ENCODE data around the gene TYMS. TPM values are rescaled to one million over a fixed set of nuclear protein-coding genes. Genes with fewer than 3 reads are reported as not detected.

TYMS gene
- polyA plus RNA-seq, 3 donors, result not detected

DNA sequence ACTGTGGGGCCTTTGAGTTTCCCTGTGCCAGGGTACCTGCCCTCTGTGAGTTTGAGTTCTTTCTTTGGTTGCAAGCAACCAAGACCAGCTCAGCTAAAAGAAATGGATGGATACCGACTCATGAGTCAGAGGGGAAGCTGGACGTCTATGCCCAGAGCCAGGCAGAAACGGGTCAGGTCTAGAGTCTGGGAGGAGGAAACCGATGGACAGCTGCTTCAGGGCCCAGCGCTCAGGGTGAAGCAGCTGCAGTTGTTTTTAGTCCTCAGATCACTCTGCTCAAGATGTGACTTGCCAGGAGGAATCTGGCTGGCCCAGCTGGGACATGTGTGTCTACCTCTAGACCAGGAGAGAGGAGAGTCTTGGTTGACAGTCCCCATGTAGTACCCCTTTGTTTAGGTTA lies 10.1 kb upstream of the TYMS start:
- no peak overlapping the region for H3K4me3 ChIP-seq (replicated peaks in 1 of 3; ENCODE audit: low read depth in 2 of 3, low read length in 3 of 3)
- H3K27me3 ChIP-seq (ENCODE audit: control insufficient read depth in 2 of 2, insufficient read depth in 2 of 2, low read length in 2 of 2), result no peaks in the 10 kb centered on the region
- H2AFZ ChIP-seq (ENCODE audit: insufficient read depth, low read depth, low read length, poor library complexity, severe bottlenecking), result no peak overlapping the region
- H3K9me3 Mint-ChIP-seq, result peaks cover 0 to 2% (median 0%) of the 10 kb centered on the region in 7 donors
- H3K27ac Mint-ChIP-seq, result no peak overlapping the region
- TF ChIP-seq CTCF (IDR thresholded peaks at IDR 0.05), result no peak
- H3K27me3 Mint-ChIP-seq (ENCODE audit: low read depth in 3 of 3), result peaks cover 2 to 7% (median 2%) of the 10 kb centered on the region in 3 donors
- no peak overlapping the region for H3K27ac ChIP-seq (ENCODE audit: low read depth in 1 of 2, low read length in 2 of 2)
- H3K4me1 Mint-ChIP-seq, result peaks cover 11% of the 10 kb centered on the region
- no peaks in the 10 kb centered on the region for H3K9me3 ChIP-seq (replicated peaks in 1 of 2; ENCODE audit: control insufficient read depth in 1 of 2, insufficient read depth in 1 of 2, low read length in 2 of 2)
- DNase-seq, result no peak
- H3K36me3 ChIP-seq (replicated peaks in 1 of 2; ENCODE audit: control insufficient read depth in 1 of 2, insufficient read depth in 2 of 2, low read length in 2 of 2), result no peaks in the 10 kb centered on the region
- 84% methylated on average over 5 of the region's 5 CpGs for WGBS (ENCODE audit: insufficient coverage)
- H3K36me3 Mint-ChIP-seq, result no peaks in the 10 kb centered on the region
- H3K79me2 ChIP-seq (ENCODE audit: insufficient read depth, low read length), result peaks cover 5% of the 10 kb centered on the region
- peaks cover 4 to 11% of the 10 kb centered on the region in 2 donors for H3K4me1 ChIP-seq (ENCODE audit: control insufficient read depth in 1 of 2, insufficient read depth in 2 of 2, low read length in 2 of 2)
- H4K20me1 ChIP-seq (ENCODE audit: insufficient read depth, low read length), result no peaks in the 10 kb centered on the region
- no peak overlapping the region for H3K4me2 ChIP-seq (replicated peaks; ENCODE audit: extremely low read depth, low read length, poor library complexity, severe bottlenecking)
- intact Hi-C loops (cut with micrococcal nuclease), result no loop called here
- H3K4me3 Mint-ChIP-seq, result no peak overlapping the region
- H3K9ac ChIP-seq (ENCODE audit: insufficient read depth, low read length, poor library complexity, severe bottlenecking), result no peak overlapping the region

- Histone ChIP-seq H3K9ac (ENCODE audit: insufficient read depth, low read length, poor library complexity, severe bottlenecking) (no peak overlapping the region), H3K79me2 (ENCODE audit: insufficient read depth, low read length) (peaks cover 10% of the 10 kb centered on the region), H4K20me1 (ENCODE audit: insufficient read depth, low read length) (no peaks in the 10 kb centered on the region), H3K9me3 (replicated peaks in 1 of 2; ENCODE audit: control insufficient read depth in 1 of 2, insufficient read depth in 1 of 2, low read length in 2 of 2) (no peaks in the 10 kb centered on the region), H3K4me3 (replicated peaks in 1 of 3; ENCODE audit: low read depth in 2 of 3, low read length in 3 of 3) (no peak overlapping the region), H3K4me1 (ENCODE audit: control insufficient read depth in 1 of 2, insufficient read depth in 2 of 2, low read length in 2 of 2) (peaks cover 4 to 19% of the 10 kb centered on the region in 2 donors), H2AFZ (ENCODE audit: insufficient read depth, low read depth, low read length, poor library complexity, severe bottlenecking) (no peak overlapping the region), H3K27ac (ENCODE audit: low read depth in 1 of 2, low read length in 2 of 2) (no peak overlapping the region), H3K27me3 (ENCODE audit: control insufficient read depth in 2 of 2, insufficient read depth in 2 of 2, low read length in 2 of 2) (no peaks in the 10 kb centered on the region), H3K36me3 (replicated peaks in 1 of 2; ENCODE audit: control insufficient read depth in 1 of 2, insufficient read depth in 2 of 2, low read length in 2 of 2) (no peaks in the 10 kb centered on the region), H3K4me2 (replicated peaks; ENCODE audit: extremely low read depth, low read length, poor library complexity, severe bottlenecking) (no peak overlapping the region)
- 80% methylated on average over 1 of the region's 5 CpGs for WGBS (ENCODE audit: insufficient coverage)
- peaks cover 19% of the 10 kb centered on the region for H3K4me1 Mint-ChIP-seq
- peaks cover 1 to 6% (median 2%) of the 10 kb centered on the region in 3 donors for H3K27me3 Mint-ChIP-seq (ENCODE audit: low read depth in 3 of 3)
- peaks cover 0 to 2% (median 0%) of the 10 kb centered on the region in 7 donors for H3K9me3 Mint-ChIP-seq
- H3K4me3 Mint-ChIP-seq, result no peak overlapping the region
- TF ChIP-seq CTCF (IDR thresholded peaks at IDR 0.05), result no peak
- intact Hi-C loops (cut with micrococcal nuclease), result no loop called here
- no peaks in the 10 kb centered on the region for H3K36me3 Mint-ChIP-seq
- H3K27ac Mint-ChIP-seq, result no peak overlapping the region
- no peak for DNase-seq
Measured at GRCh38 chr18:649341-649740, 8.1 kb upstream of the TYMS start.
